Stimulated activated CD4-positive, alpha-beta T cell treated with anti-CD3 and anti-CD28 coated beads, Interleukin-12 subunit alpha, Interleukin-12 subunit beta, amount 100 ng/mL, for 24 hours (primary cell): ENCODE measurements around the gene VPS35.

Experiments
- DNase-seq, 2 experiments: peaks; one replicate each; pipeline ENCODE4 v3.0.0-alpha.2; 2020; ENCODE audit warnings: low read depth in 2 of 2

Gene VPS35

GRCh38 chr16:46613352-46613751, 75.6 kb downstream of the VPS35 start:
- no peak for DNase-seq

DNA sequence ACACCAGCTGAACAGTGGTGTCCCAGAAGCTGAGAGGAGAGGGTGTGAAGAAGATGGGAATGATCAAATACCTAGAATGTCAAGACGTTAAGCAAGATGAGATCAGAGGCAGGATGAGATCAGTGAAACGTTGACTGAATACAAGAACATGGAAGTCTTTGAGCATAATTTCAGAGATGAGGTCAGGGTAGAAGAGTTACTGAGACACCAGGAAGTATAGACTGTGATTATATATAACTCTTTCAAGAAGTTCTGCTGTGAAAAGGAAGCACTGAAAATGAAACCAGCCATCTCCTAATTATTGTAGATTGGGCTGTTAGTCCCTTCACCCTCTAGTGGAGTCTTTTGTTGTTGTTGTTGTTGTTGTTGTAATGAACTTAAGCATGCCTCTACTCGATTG, 76.9 kb downstream of the VPS35 start:
- no peak for DNase-seq

DNA sequence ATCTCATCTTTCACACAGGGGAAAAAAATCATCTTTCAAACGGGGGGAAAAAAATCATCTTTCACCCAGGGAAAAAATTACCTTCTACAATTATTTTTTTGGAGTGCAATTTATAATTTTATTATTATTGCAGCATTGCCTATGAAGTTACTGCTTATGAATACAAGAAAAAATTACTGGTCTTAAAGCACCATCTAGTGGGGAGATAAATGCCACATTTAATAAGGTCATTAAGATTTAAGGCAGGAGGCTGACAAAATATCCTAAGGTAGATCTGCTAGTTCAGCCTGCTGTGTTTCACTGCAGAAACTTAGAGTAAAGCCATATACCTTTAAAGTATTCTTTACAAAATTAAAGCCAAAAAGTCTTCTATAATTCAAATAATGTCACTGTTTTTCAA, 81.4 kb downstream of the VPS35 start:
- DNase-seq, result no peak

DNA sequence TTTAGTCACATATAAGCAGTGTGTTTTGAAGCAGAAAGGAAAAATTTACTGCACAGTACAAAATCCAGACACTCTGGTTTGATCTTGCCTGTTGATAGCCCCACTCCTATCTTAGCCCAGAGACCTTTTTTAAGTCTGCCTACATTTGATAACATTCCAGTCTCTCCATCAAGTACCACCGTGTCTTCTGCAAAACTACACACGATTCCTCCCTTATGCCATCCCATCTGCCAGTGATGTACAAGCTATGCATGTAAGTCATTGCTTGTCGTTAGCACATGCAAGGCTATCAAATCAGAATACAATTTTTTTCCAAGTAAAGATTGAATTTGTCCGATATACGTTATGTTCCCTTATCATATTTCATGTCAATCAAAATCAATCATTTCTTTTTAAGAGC, 82.7 kb downstream of the VPS35 start:
- no peak for DNase-seq
